CD14-positive monocyte (primary cell): ENCODE measurements around the gene DIAPH1. TPM values are rescaled to one million over a fixed set of nuclear protein-coding genes. Genes with fewer than 3 reads are reported as not detected.

Experiments
- DNase-seq, 3 donors: peaks; one replicate each; pipeline ENCODE4 v3.0.0-alpha.2; 2011 to 2022
- H2AFZ ChIP-seq: 2 replicates; pipeline ENCODE4 v1.6.0; 2012; ENCODE audit warnings: mild to moderate bottlenecking, low read depth, low read length, inconsistent platforms; ENCODE audit not compliant: insufficient read depth, poor library complexity, severe bottlenecking
- H3K27ac ChIP-seq, 2 donors: 1 replicate in 1 of 2; 2 replicates in 1 of 2; pipeline ENCODE4 v1.5.1; 2012 to 2013; ENCODE audit warnings: low read length in 2 of 2, control low read depth in 1 of 2, inconsistent platforms in 1 of 2, low read depth in 1 of 2, mild to moderate bottlenecking in 1 of 2
- H3K27me3 ChIP-seq, 2 donors: one replicate each; pipeline versions ENCODE4 v1.6.0 to v1.6.1; 2011 to 2013; ENCODE audit warnings: low read length in 2 of 2; ENCODE audit not compliant: control insufficient read depth in 2 of 2, insufficient read depth in 2 of 2
- H3K36me3 ChIP-seq, 2 donors: replicated peaks in 1 of 2; 1 replicate in 1 of 2; 2 replicates in 1 of 2; pipeline versions ENCODE4 v1.5.1 to v1.6.1; 2012 to 2013; ENCODE audit warnings: low read length in 2 of 2, control low read depth in 1 of 2, inconsistent platforms in 1 of 2, mild to moderate bottlenecking in 1 of 2; ENCODE audit not compliant: insufficient read depth in 2 of 2, control insufficient read depth in 1 of 2
- H3K4me1 ChIP-seq, 2 donors: 1 replicate in 1 of 2; 2 replicates in 1 of 2; pipeline versions ENCODE4 v1.5.1 to v1.6.1; 2012 to 2013; ENCODE audit warnings: low read length in 2 of 2, control low read depth in 1 of 2, inconsistent platforms in 1 of 2, mild to moderate bottlenecking in 1 of 2, moderate library complexity in 1 of 2; ENCODE audit not compliant: insufficient read depth in 2 of 2, control insufficient read depth in 1 of 2
- H3K4me2 ChIP-seq: replicated peaks from 2 replicates; pipeline ENCODE3; 2012; ENCODE audit warnings: low read length, moderate library complexity, mild to moderate bottlenecking; ENCODE audit not compliant: poor library complexity, severe bottlenecking; ENCODE audit errors: extremely low read depth
- H3K4me3 ChIP-seq, 3 experiments: fragments of 200-600 bp in 1 of 3; sonication (generic) in 1 of 3; replicated peaks in 1 of 3; 1 replicate in 2 of 3; 2 replicates in 1 of 3; pipeline ENCODE4 v1.5.1; 2011 to 2013; ENCODE audit warnings: low read length in 3 of 3, mild to moderate bottlenecking in 3 of 3, control low read depth in 2 of 3, low read depth in 2 of 3, inconsistent platforms in 1 of 3, moderate library complexity in 1 of 3
- H3K79me2 ChIP-seq: 2 replicates; pipeline ENCODE4 v1.6.0; 2012; ENCODE audit warnings: mild to moderate bottlenecking, control low read depth, inconsistent platforms, low read length, moderate library complexity; ENCODE audit not compliant: insufficient read depth
- H3K9ac ChIP-seq: 2 replicates; pipeline ENCODE4 v1.6.0; 2017; ENCODE audit warnings: low read length, mild to moderate bottlenecking; ENCODE audit not compliant: insufficient read depth, poor library complexity, severe bottlenecking
- H3K9me3 ChIP-seq, 2 donors: replicated peaks in 1 of 2; 1 replicate in 1 of 2; 2 replicates in 1 of 2; pipeline versions ENCODE4 v1.5.1 to v1.6.1; 2012 to 2013; ENCODE audit warnings: low read length in 2 of 2, control low read depth in 1 of 2; ENCODE audit not compliant: control insufficient read depth in 1 of 2, insufficient read depth in 1 of 2
- H4K20me1 ChIP-seq: 2 replicates; pipeline ENCODE4 v1.6.0; 2012; ENCODE audit warnings: mild to moderate bottlenecking, low read length, control low read depth, moderate library complexity; ENCODE audit not compliant: insufficient read depth
- H3K27ac Mint-ChIP-seq, 7 donors: one replicate each; pipeline ENCODE4 v1.8.0; 2020; ENCODE audit warnings: mild to moderate bottlenecking in 7 of 7, mixed read lengths in 7 of 7, moderate library complexity in 6 of 7, inconsistent platforms in 2 of 7
- H3K27me3 Mint-ChIP-seq, 3 donors: one replicate each; pipeline ENCODE4 v1.8.0; 2021 to 2022; ENCODE audit warnings: low read depth in 3 of 3, mild to moderate bottlenecking in 3 of 3, mixed read lengths in 3 of 3, moderate library complexity in 3 of 3, inconsistent platforms in 1 of 3
- H3K36me3 Mint-ChIP-seq, 2 donors: one replicate each; pipeline ENCODE4 v1.8.0; 2020; ENCODE audit warnings: mixed read lengths in 2 of 2, inconsistent platforms in 1 of 2, mild to moderate bottlenecking in 1 of 2
- H3K4me1 Mint-ChIP-seq: one replicate; pipeline ENCODE4 v1.8.0; 2020; ENCODE audit warnings: mild to moderate bottlenecking, mixed read lengths
- H3K4me3 Mint-ChIP-seq, 2 donors: one replicate each; pipeline ENCODE4 v1.8.0; 2020; ENCODE audit warnings: mild to moderate bottlenecking in 2 of 2, mixed read lengths in 2 of 2, moderate library complexity in 1 of 2
- H3K9me3 Mint-ChIP-seq, 7 donors: one replicate each; pipeline ENCODE4 v1.8.0; 2020 to 2022; ENCODE audit warnings: mixed read lengths in 7 of 7, mild to moderate bottlenecking in 6 of 7, moderate library complexity in 6 of 7, inconsistent platforms in 2 of 7
- WGBS: methylation state at CpG from one replicate; pipeline ENCODE4 v1.1.5; 2013; ENCODE audit warnings: missing lambda C conversion rate; ENCODE audit not compliant: insufficient coverage; 5-methylcytosine and 5-hydroxymethylcytosine counted together
- intact Hi-C, 2 donors: fragments of 100-400 bp; cut with micrococcal nuclease; formaldehyde crosslinking; loops; one replicate each; pipeline versions ENCODE4 v1.15.0 to v1.15.1; 2023
- polyA plus RNA-seq, 3 donors: library from polyadenylated mRNA; depleted of rRNA in 1 of 3; unstranded in 2 of 3; stranded (reverse) in 1 of 3; fragments of 300-500 nt in 2 of 3; fragments of >200 nt in 1 of 3; fragmentation: Illumina TruSeq in 2 of 3; gene quantifications; 1 replicate in 2 of 3; 2 replicates in 1 of 3; pipeline ENCODE4 v1.2.3, GENCODE V29; 2012 to 2021
- TF ChIP-seq, protein P1 (sequence below): fragments of 200-600 bp; IDR thresholded peaks from one replicate; pipeline ENCODE4 v1.8.0; 2022; ENCODE audit warnings: antibody characterized with exemption, mild to moderate bottlenecking

Gene DIAPH1
- polyA plus RNA-seq, 3 donors, result 60.2 to 140 (median 98.6) TPM

DNA sequence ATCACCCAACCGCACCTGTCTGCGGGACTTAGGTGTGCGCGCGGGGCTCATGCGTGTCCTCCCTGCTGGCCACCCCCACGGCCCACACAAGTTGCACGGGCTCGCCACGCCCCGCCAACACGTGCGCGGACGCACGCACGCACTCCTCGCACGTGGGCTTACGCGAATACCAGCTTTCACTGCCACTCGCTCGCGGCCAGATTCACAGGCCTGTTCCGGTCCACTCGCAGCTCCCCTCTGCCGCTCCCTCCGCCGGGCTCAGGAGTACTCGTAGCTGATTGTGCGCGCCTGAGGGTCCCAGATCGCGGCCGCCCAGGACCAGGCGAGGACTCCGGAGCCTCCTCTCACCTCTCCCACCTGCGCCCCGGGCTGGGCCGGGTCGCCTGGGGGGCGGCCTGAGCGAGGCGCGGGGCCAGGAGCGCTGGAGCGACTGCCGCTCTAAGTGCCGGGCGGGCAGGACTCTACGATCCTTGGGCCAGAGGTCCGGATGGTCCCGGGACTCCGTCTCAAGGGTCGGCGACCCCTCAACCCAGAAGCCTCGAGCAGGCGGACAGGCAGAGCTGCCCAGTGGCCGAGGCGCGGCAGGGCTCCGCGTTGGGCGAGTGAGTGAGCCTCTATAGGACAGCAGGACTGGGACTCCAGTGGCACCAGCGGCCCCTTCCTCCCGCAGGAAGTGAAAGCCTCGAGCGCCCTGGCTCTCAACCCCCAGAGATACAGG is 126.5 kb downstream of the DIAPH1 start:
- DNase-seq, result peak in 2 of 3 donors; percentile 19 to 28
- Mint-ChIP-seq H3K36me3 (no peaks in the 10 kb centered on the region), H3K27me3 (peaks cover 73 to 90% (median 78%) of the 10 kb centered on the region in 3 donors), H3K9me3 (peaks cover 0 to 24% (median 6%) of the 10 kb centered on the region in 7 donors), H3K4me3 (peak overlapping the region; percentile 28 to 94), H3K27ac (peak overlapping the region in 1 of 7 donors; percentile 33), H3K4me1 (peaks cover 14% of the 10 kb centered on the region)
- no peak overlapping the region for H3K9ac ChIP-seq
- H3K27ac ChIP-seq, result no peak overlapping the region
- intact Hi-C loops, result no loop called here
- no peaks in the 10 kb centered on the region for H3K36me3 ChIP-seq
- H3K9me3 ChIP-seq, result peaks cover 3 to 30% of the 10 kb centered on the region in 2 donors
- H3K4me3 ChIP-seq, result peak overlapping the region in 1 of 3 experiments; percentile 53
- 3% methylated on average over 67 of the region's 68 CpGs for WGBS
- H3K4me1 ChIP-seq, result peaks cover 13 to 15% of the 10 kb centered on the region in 2 donors
- H3K79me2 ChIP-seq, result no peaks in the 10 kb centered on the region
- TF ChIP-seq, protein P1, sequence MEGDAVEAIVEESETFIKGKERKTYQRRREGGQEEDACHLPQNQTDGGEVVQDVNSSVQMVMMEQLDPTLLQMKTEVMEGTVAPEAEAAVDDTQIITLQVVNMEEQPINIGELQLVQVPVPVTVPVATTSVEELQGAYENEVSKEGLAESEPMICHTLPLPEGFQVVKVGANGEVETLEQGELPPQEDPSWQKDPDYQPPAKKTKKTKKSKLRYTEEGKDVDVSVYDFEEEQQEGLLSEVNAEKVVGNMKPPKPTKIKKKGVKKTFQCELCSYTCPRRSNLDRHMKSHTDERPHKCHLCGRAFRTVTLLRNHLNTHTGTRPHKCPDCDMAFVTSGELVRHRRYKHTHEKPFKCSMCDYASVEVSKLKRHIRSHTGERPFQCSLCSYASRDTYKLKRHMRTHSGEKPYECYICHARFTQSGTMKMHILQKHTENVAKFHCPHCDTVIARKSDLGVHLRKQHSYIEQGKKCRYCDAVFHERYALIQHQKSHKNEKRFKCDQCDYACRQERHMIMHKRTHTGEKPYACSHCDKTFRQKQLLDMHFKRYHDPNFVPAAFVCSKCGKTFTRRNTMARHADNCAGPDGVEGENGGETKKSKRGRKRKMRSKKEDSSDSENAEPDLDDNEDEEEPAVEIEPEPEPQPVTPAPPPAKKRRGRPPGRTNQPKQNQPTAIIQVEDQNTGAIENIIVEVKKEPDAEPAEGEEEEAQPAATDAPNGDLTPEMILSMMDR, result no peak
- peak overlapping the region; percentile 53 for H3K4me2 ChIP-seq
- H3K27me3 ChIP-seq, result peaks cover 38 to 91% of the 10 kb centered on the region in 2 donors
- peak overlapping the region; percentile 50 for H2AFZ ChIP-seq
- no peaks in the 10 kb centered on the region for H4K20me1 ChIP-seq

- Histone ChIP-seq H3K9ac (peak overlapping the region; percentile 1), H3K36me3 (no peaks in the 10 kb centered on the region), H3K79me2 (no peaks in the 10 kb centered on the region), H3K4me2 (peak overlapping the region; percentile 53), H3K27ac (no peak overlapping the region), H2AFZ (peak overlapping the region; percentile 50), H3K4me1 (peaks cover 13 to 15% of the 10 kb centered on the region in 2 donors), H3K4me3 (peak overlapping the region in 1 of 3 experiments; percentile 53), H3K9me3 (peaks cover 3 to 30% of the 10 kb centered on the region in 2 donors), H3K27me3 (peaks cover 38 to 98% of the 10 kb centered on the region in 2 donors), H4K20me1 (no peaks in the 10 kb centered on the region)
- H3K9me3 Mint-ChIP-seq, result peaks cover 0 to 24% (median 6%) of the 10 kb centered on the region in 7 donors
- no peak for DNase-seq
- H3K4me1 Mint-ChIP-seq, result peaks cover 14% of the 10 kb centered on the region
- intact Hi-C loops, result no loop called here
- H3K27ac Mint-ChIP-seq, result peak overlapping the region in 1 of 7 donors; percentile 33
- H3K27me3 Mint-ChIP-seq, result peaks cover 72 to 92% (median 81%) of the 10 kb centered on the region in 3 donors
- no peaks in the 10 kb centered on the region for H3K36me3 Mint-ChIP-seq
- peak overlapping the region in 1 of 2 donors; percentile 94 for H3K4me3 Mint-ChIP-seq
- TF ChIP-seq, protein P1, result no peak
- WGBS, result 4% methylated on average over 53 of the region's 66 CpGs
Observed at GRCh38 chr5:141491323-141492167, 127.3 kb downstream of the DIAPH1 start.
